Measurements from ENCODE around the gene FOXI3.

FOXI3 gene

GRCh38 chr2:88398180-88398579 lies 54.3 kb downstream of the FOXI3 start:
- no peaks in the 10 kb centered on the region for H3K9me3 Mint-ChIP-seq
- no peak overlapping the region for H3K27ac Mint-ChIP-seq
- no peaks in the 10 kb centered on the region for H3K36me3 Mint-ChIP-seq
- no peaks in the 10 kb centered on the region for H3K4me1 Mint-ChIP-seq
- peaks cover 3% of the 10 kb centered on the region for H3K27me3 Mint-ChIP-seq
- DNase-seq: no peak
- H3K4me3 Mint-ChIP-seq: no peak overlapping the region
- CTCF ChIA-PET: no interaction called here

Measured in activated naive CD4-positive, alpha-beta T cell treated with anti-CD3 and anti-CD28 coated beads, Interleukin-2, amount 10 ng/mL, durations not matched to agents 7 days and 5 days (primary cell).